Loucy (cell line): ENCODE data around the gene KIAA0232.

Experiments
- H2AFZ ChIP-seq: fragments of 200-600 bp; sonication (generic); 2 replicates; pipeline ENCODE4 v1.6.0; 2016; ENCODE audit warnings: antibody characterized with exemption, mild to moderate bottlenecking, low read length, moderate library complexity
- H3F3A ChIP-seq: fragments of 200-600 bp; 2 replicates; pipeline ENCODE4 v1.6.0; 2016; ENCODE audit warnings: antibody characterized with exemption, low read depth, mild to moderate bottlenecking
- H3K27me3 ChIP-seq: fragments of 200-600 bp; sonication (generic); 2 replicates; pipeline ENCODE4 v1.6.1; 2014; ENCODE audit warnings: low read length, mild to moderate bottlenecking; ENCODE audit not compliant: insufficient read depth, poor library complexity, severe bottlenecking
- H3K36me3 ChIP-seq: fragments of 200-600 bp; sonication (generic); 2 replicates; pipeline ENCODE4 v1.6.1; 2016; ENCODE audit warnings: low read length; ENCODE audit not compliant: insufficient read depth
- H3K4me1 ChIP-seq: fragments of 200-600 bp; sonication (generic); 2 replicates; pipeline ENCODE4 v1.5.1; 2014; ENCODE audit warnings: low read length, mild to moderate bottlenecking; ENCODE audit not compliant: insufficient read depth, poor library complexity, severe bottlenecking
- H3K4me2 ChIP-seq: fragments of 200-600 bp; sonication (generic); 2 replicates; pipeline ENCODE4 v1.6.0; 2014; ENCODE audit warnings: antibody characterized with exemption, low read length, low read depth, mild to moderate bottlenecking; ENCODE audit not compliant: poor library complexity, severe bottlenecking
- H3K4me3 ChIP-seq: fragments of 200-600 bp; sonication (generic); 2 replicates; pipeline ENCODE4 v1.5.1; 2014; ENCODE audit warnings: low read length, mild to moderate bottlenecking, mixed read lengths; ENCODE audit not compliant: poor library complexity, severe bottlenecking
- H3K79me2 ChIP-seq: fragments of 200-600 bp; sonication (generic); 2 replicates; pipeline ENCODE4 v1.6.1; 2014; ENCODE audit warnings: low read length; ENCODE audit not compliant: insufficient read depth
- H3K9ac ChIP-seq: fragments of 200-600 bp; sonication (generic); 2 replicates; pipeline ENCODE4 v1.6.0; 2014; ENCODE audit warnings: mild to moderate bottlenecking, low read depth, low read length, moderate library complexity; ENCODE audit not compliant: poor library complexity, severe bottlenecking
- H3K9me2 ChIP-seq: fragments of 200-600 bp; sonication (generic); replicated peaks from 2 replicates; pipeline ENCODE4 v1.6.1; 2016; ENCODE audit warnings: low read depth, low read length, mixed read lengths
- H3K9me3 ChIP-seq: fragments of 200-600 bp; sonication (generic); 2 replicates; pipeline ENCODE4 v1.6.1; 2014; ENCODE audit warnings: mild to moderate bottlenecking, antibody characterized with exemption, low read length, low read depth; ENCODE audit not compliant: insufficient read depth
- H4K20me1 ChIP-seq: fragments of 200-600 bp; sonication (generic); 2 replicates; pipeline ENCODE4 v1.6.0; 2014; ENCODE audit warnings: antibody characterized with exemption, low read length, mild to moderate bottlenecking; ENCODE audit not compliant: insufficient read depth, poor library complexity, severe bottlenecking
- EZH2phosphoT487 ChIP-seq: fragments of 200-600 bp; IDR thresholded peaks from 2 replicates; pipeline ENCODE4 v1.6.1; 2018; ENCODE audit warnings: antibody characterized with exemption, mild to moderate bottlenecking, moderate library complexity, borderline replicate concordance
- TF ChIP-seq, protein P1 (sequence below): fragments of 200-600 bp; sonication (generic); conservative IDR thresholded peaks from 2 replicates; pipeline ENCODE4 v1.5.1; 2014; ENCODE audit warnings: mild to moderate bottlenecking, antibody characterized with exemption, low read length

Gene KIAA0232

GRCh38 chr4:6932918-6933317, 150.4 kb downstream of the KIAA0232 start:
- no peak overlapping the region for H3K4me3 ChIP-seq
- H4K20me1 ChIP-seq: no peaks in the 10 kb centered on the region
- H2AFZ ChIP-seq: no peak overlapping the region
- H3F3A ChIP-seq: no peaks in the 10 kb centered on the region
- peaks cover 7% of the 10 kb centered on the region; the same call in 1 of the 2 replicates for H3K79me2 ChIP-seq
- H3K27me3 ChIP-seq: no peaks in the 10 kb centered on the region
- H3K4me1 ChIP-seq: peaks cover 2% of the 10 kb centered on the region
- no peaks in the 10 kb centered on the region; the same call in 1 of the 2 replicates for H3K36me3 ChIP-seq
- H3K9me2 ChIP-seq: no peaks in the 10 kb centered on the region
- no peak for TF ChIP-seq EZH2phosphoT487
- TF ChIP-seq, protein P1, sequence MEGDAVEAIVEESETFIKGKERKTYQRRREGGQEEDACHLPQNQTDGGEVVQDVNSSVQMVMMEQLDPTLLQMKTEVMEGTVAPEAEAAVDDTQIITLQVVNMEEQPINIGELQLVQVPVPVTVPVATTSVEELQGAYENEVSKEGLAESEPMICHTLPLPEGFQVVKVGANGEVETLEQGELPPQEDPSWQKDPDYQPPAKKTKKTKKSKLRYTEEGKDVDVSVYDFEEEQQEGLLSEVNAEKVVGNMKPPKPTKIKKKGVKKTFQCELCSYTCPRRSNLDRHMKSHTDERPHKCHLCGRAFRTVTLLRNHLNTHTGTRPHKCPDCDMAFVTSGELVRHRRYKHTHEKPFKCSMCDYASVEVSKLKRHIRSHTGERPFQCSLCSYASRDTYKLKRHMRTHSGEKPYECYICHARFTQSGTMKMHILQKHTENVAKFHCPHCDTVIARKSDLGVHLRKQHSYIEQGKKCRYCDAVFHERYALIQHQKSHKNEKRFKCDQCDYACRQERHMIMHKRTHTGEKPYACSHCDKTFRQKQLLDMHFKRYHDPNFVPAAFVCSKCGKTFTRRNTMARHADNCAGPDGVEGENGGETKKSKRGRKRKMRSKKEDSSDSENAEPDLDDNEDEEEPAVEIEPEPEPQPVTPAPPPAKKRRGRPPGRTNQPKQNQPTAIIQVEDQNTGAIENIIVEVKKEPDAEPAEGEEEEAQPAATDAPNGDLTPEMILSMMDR: no peak
- H3K9ac ChIP-seq: no peak overlapping the region
- H3K4me2 ChIP-seq: no peak overlapping the region
- H3K9me3 ChIP-seq: no peaks in the 10 kb centered on the region
